Nucleus accumbens (tissue), 56 donors: Measurements from ENCODE around the gene TPPP3.

Source experiments
- DNase-seq, 56 donors: peaks; one replicate each; lab custom pipeline; 2025; lab: John Stamatoyannopoulos, UW

Gene TPPP3

GRCh38 chr16:67393111-67393787, at the start of gene TPPP3:
TPPP3 (minus strand) TSS chr16:67393498; CDS start chr16:67391111, 2,387 bp downstream.
- peak in 55 of 56 donors; percentile 26 to 94 (median 82) for DNase-seq

DNA sequence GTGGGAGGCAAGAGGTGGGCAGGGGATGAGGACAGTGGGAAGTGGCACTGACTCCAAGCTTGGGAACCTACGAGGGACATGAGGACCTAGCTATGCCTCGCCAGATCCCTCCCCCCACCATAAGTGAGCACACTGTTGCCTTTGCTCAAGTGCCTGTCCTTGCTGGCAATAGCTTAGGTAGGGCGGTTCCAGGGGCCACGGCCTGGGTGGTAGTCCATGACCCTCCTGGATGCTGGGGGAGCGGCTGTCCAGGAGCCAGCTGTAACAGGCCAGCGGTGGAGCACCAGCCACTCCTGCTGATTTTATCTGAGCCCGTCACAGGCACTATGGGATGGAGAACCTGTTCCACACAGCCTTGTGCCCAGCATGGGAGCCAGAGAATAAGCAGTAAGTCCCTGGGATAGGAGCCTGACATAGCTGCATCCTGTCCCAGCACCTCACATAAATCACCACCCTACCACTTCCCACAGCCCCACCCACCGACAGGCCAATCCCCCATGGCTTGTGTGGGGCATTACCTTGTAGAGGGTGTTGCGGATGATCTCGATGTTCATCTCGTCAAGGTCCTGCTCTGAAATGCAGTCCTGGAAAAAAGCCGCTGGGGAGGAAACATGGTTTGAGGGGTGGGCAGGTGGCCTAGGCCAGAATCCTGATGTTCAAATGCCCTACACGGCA, 49.4 kb upstream of the TPPP3 start:
- DNase-seq = no peak

- DNase-seq = no peak
Measured at GRCh38 chr16:67441907-67442306, 48.6 kb upstream of the TPPP3 start.

- peak in 18 of 56 donors; percentile 9 to 61 (median 24) for DNase-seq
Measured at GRCh38 chr16:67441271-67441753, 48.0 kb upstream of the TPPP3 start.

DNA sequence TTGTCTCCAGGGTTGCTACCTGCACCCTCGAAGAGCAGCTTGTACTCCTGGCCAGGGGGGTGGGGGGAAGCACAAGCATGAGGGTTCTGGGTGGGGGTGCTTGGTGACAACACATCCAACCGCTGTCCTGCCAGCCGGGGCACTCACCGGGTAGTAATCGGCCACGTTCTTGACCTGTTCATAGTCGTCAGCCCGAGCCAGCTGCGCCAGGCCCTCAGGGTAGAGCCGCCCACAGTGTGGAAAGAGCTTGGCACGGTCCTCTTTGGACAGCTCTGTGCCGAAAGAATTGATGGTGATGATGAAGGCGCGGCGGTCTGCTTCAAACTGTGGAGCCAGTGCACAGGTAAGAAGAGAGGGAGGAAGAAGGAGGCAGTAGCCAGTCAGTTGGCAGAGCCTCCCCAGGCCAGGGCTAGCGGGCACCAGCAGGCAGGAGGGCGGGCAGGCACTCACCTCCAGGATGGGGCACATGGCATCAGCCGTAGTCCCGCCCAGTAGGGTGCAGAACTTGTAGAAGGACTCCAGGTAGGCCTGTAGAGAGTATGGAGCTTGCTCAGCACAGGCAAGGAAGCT, 45.6 kb upstream of the TPPP3 start:
- no peak for DNase-seq

DNA sequence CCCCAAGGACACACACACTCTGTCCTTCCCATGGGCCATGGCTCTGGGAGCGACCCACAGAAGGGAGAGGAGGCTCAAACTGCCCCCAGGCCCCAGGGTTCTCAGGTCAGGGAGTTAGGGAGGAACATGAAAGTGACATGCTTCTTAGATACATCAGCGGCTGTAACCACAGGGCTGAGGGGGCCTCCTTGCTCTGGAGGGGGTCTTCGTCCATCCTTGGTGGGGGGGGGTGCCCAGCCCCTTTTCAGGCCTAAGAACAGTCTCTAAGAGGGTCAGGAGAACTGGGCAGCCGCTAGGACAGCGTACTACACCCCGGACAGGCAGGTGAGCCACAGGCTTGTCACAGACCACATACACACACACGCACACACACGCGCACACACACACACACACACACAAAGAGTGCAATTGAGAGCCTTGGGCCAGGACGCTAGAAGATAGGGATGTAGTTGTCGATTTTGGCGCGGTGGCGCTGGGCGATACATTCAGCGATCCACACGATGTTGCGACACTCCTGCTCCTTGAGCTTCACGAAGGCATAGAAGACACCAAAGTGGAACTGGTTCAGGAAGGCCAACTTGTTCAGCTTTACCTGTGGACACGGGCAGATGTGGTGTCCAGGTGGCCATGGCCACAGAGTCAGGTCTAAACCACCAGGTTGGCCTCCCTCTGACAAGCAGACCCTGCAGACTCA, 44.9 kb upstream of the TPPP3 start:
- no peak for DNase-seq

- DNase-seq = no peak
Measured at GRCh38 chr16:67437513-67437912, 44.2 kb upstream of the TPPP3 start.

GRCh38 chr16:67436640-67437193, 43.4 kb upstream of the TPPP3 start:
- DNase-seq = no peak

DNA sequence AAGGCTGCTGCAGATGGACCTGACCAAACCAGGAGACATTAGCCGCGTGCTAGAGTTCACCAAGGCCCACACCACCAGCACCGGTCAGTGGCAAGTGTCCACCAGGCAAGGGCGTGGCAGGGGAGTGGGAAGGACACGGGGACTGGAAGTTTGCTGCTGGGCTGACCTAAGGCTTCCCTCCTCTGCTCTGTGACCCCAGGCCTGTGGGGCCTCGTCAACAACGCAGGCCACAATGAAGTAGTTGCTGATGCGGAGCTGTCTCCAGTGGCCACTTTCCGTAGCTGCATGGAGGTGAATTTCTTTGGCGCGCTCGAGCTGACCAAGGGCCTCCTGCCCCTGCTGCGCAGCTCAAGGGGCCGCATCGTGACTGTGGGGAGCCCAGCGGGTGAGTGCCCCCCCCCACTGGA, 42.5 kb upstream of the TPPP3 start:
- DNase-seq = no peak

GRCh38 chr16:67433131-67433719, 39.9 kb upstream of the TPPP3 start:
- no peak for DNase-seq

DNA sequence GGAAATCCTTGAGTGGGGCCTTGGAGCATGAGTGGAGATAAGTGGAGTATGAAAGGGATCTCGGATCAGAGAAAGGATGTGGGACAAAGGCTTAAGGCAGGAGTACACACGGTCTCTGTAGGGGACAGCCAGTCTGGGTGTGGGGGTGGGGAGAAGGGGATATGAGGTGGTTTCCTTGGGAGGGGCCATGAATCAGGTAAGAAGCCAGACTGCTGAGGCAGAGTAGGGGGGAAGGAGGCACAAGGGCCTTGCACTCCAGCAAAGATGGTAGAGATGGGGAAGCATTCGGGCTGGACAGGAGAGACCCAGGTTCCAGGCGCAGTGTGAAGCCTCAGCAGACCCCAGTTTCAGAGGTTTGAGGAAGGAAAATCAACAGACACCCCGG, 39.2 kb upstream of the TPPP3 start:
- DNase-seq = no peak

DNA sequence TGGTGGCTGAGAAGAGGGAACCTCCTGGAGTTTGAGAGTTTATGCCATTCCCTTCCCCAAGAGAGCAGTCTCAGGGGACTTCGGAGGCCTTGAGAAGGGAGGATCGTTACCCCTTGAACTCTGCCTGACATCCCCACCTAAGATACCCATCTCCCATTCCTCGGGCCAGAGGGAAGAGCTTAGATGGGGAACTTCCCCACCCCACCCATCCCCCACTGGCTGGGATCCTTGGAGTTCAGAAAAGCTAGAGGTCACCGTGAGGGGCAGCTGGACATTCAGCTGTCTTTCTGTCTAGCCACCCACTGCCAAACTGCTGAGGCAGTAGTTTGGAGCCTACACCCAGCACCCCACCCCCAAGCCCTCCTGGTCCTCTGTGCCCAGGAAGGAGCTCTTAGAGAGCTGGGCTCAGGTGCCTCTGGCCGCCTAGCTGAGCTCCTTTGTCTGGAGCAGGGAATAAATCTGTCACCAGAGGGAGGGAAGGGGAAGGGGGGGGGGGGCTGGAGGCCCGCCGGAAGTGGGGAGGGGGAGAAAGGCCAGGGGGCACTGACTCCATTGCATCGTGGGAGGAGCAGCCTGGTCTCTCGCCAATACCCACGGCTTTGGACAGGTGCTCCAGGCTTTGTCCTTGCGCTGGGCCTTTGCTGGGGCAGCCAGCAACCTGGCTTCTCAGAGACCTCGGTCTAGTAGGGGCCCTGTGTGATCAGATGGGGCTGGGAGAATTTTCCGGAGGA, 38.6 kb upstream of the TPPP3 start:
- DNase-seq = no peak

GRCh38 chr16:67430977-67431774, 37.9 kb upstream of the TPPP3 start, which contains the start of gene HSD11B2:
HSD11B2 (plus strand) TSS chr16:67431121; CDS start chr16:67431249, 128 bp downstream.
- peak in 35 of 56 donors; percentile 13 to 68 (median 32) for DNase-seq

DNA sequence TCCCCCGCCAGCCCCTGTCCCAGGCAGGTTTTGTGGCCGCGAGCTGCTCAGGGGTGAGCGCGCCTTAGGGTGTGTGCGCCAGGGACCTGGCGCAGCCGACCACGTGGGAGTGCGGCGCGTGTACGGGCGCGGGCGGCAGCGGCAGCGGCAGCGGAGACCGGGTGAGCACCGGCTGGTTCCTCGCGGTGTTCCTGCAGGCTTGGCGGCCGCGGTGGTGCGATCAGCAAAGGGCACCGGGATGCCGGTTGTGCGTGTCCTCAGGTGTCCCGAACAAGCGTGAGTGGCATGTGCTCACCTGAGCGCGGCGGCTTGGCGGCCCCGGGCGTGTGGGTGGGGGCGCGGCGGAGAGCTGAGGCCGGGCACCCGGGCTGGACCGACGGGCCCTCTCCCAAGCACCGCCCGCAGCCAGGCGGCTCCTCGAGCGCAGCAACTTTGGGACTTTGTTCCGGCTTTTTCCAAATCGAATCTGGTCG, 37.2 kb upstream of the TPPP3 start:
- DNase-seq = peak in 3 of 56 donors; percentile 5 to 49 (median 25)

DNA sequence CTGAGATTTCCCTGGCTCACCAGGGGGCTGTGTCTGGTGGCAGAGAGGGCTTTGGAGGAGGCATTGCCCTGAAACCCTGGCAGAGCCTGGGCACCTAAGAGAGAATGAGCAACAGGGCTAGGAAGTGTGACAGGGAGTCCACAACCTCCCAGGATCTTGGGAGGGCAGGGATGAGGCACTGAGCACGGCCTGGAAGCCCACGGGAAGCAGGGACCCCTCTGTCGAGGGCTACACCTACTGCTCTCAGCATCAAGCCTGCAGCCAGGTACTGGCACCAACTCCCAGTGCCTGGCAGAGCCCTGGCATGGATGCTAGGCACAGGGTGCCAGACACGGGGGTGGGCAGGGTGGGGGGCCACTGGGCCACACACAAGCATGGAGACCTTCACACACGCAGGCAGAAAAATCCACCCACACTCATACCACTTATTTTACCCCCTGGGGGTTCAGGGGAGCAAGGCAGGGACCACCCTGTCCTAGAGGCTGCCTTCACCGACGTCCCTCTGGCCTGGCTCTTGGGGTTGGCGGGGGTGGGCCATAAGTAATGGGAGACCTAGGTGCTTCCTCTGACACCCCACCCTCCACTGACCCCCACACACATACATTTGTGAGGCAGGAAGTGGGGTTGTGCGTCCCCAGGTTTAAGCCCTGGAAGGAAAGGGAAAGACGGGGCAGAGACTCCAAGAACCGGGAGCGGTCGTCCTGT, 36.7 kb upstream of the TPPP3 start:
- DNase-seq = no peak

DNA sequence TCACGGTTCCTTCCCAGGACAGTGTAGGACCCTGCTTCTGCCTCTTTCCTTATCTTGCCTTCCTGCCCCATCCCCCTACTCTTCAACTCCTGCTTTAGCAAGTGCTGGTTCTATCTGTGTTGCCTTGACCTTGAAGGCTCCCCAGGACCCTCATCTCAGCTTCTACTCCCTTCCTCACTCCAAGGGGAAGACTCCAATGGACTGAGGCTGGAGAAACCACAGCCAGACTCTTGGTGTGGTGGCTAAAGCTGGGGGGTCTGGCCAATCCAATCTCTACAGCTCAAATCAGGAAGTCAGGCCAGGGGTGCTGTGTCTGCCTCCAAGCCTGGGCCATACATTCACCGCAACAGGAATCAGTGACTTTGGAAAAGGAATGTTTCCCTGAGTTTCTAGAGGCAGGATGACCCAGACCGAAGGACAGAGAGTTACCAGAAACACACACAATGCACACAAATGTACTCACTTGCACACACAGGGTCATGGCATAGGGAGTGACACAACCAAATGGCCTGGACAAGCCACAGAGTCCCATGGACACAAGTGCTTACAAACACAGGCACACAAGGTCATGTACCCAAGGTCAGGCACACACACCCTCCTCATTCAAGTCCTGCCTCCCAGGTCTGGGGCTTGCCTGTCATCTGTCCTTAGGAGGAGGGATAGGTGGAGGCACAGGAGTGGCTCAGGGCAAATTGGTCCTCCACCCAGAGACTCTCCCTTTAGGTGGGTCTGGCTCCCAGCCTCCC, 35.9 kb upstream of the TPPP3 start:
- DNase-seq = no peak

GRCh38 chr16:67428146-67428731, 34.9 kb upstream of the TPPP3 start:
- DNase-seq = peak in 28 of 56 donors; percentile 6 to 69 (median 26)
